NT2/D1 (cell line): ENCODE measurements around the gene TTC31.

Experiments
- SUZ12 ChIP-seq: IDR thresholded peaks from 2 replicates; pipeline ENCODE4 v1.6.1; 2011; ENCODE audit not compliant: insufficient read length, insufficient read depth; ENCODE audit errors: extremely low read depth
- YY1 ChIP-seq: IDR thresholded peaks from 2 replicates; pipeline ENCODE4 v1.6.1; 2011; ENCODE audit not compliant: insufficient read length, insufficient read depth
- ZNF274 ChIP-seq: IDR thresholded peaks from 2 replicates; pipeline ENCODE4 v1.6.1; 2011; ENCODE audit warnings: mild to moderate bottlenecking, low read depth, low read length

DNA sequence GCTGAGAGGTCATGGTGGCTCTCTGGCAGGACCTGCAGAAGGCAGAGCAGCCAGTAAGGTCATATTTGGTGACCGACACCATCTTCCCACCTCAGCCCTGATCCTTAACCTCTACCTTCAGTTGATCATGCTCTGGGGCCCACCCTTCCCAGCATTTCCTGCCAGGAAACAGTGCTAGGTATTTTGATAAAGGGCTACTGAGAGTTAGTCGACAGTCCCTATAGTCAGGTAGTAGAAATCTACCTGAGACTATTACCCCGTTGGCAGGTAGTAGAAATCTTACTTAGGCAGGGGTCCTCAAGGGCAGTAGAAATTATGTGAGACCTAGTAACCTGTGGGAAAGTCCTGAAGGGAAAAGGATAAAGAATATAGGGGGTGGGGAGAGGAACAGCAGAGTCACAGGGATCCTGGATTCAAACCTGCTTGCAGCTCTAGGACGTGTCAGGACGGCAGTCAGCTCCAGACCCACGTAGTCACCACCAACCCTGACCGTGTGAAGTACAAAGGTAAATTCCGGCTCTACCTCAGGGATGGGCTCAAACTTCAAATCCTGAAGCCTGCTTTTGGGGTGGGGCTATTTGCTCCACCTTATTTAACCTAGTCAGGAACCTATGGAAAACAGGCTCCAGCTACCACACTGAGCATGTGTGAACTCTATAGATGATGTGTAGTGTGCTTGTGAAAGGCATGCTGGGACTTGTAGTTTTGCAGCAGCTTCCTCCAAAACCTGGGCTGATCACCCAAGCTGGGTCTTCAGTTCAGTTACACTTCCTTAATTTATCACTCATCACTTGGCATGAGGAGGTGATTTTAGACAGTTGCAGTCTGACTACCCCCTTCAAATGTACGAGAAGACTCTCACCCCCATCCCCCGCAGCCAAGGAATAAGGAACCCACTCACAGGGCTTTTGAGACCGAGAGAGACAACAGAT lies 43.1 kb downstream of the TTC31 start, which contains the start of gene DQX1:
- TF ChIP-seq YY1 (no peak), ZNF274 (no peak), SUZ12 (no peak)
